Kidney glomerular epithelial cell (primary cell): Measurements from ENCODE around the gene HGD.
"Not testable (repeated sequence)": the region's sequence is repeated elsewhere in the genome, so short reads cannot be mapped to it uniquely, and the experiment has no call there.

Experiments
- DNase-seq: peaks from one replicate; lab custom pipeline; 2025; lab: John Stamatoyannopoulos, UW

HGD gene

DNA sequence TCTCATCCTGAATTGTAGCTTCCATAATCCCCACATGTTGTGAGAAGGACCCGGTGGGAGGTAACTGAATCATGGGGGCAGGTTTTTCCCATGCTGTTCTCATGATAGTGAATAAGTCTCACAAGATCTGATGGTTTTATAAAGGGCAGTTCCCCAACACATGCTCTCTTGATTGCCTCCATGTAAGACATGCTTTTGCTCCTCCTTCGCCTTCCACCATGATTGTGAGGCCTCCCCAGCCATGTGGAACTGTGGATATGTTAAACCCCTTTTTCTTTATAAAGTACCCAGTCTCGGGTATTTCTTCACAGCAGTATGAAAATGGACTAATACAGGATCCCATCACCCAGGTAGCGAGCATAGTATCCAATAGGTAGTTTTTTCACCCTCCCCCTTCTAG, 43.2 kb downstream of the HGD start:
- DNase-seq = not testable (repeated sequence)

DNA sequence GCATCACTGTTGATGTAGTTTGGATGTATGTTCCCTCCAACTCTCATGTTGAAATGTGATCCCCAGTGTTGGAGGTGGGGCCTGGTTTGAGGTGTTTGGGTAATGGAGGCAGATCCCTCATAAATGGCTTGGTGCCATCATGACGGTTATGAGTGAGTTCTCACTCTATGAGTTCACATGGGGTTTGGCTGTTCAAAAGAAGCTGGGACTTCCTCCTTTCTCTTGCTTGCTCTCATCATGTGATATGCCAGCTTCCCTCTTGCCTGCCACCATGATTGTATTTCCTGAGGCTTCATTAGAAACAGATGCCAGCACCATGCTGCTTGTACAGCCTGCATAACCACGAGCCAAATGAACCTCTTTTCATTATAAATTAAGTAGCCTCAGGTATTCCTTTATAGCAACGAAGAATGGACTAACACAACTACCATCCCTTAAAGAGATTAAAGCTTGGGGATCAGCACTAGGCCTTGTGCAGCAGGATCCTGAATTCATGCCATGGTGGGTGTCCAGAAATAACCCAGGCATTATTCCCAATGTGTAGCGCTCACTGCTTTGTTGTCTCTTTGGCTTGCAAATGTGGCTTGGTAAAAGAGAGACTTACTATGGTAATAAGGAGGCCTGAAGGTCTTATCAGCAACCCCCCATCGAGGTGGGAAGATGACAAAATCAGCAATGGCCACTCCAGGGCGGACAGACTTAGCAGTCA, 44.0 kb downstream of the HGD start:
- DNase-seq = no peak

DNA sequence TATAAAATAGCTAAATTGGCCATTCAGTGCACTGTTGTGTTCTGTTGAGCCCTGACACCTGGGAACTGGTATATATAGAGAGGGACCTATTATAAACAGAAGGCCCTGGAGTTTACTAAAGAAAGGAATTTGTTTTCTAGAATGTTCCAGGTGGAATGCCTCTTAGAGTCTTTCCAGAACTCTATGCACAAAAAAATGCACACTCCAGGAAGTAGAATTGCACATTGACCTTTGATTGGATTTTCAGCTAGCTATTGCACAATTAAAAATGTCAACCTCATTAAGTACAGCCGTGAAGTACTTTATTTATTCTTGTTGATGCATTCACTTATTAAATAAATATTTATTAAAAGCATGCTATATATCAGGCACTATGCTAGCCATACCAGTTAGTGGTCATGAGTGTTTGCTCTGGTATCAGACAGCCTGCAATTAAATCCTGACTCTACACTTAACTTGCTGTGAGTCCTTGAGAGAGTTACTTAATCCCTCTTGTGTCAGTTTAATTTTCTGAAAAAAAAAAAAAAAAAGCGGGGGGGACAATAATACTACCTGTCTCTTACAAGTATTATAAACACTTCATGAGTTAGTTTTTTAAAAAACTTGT, 45.1 kb downstream of the HGD start:
- DNase-seq = no peak

DNA sequence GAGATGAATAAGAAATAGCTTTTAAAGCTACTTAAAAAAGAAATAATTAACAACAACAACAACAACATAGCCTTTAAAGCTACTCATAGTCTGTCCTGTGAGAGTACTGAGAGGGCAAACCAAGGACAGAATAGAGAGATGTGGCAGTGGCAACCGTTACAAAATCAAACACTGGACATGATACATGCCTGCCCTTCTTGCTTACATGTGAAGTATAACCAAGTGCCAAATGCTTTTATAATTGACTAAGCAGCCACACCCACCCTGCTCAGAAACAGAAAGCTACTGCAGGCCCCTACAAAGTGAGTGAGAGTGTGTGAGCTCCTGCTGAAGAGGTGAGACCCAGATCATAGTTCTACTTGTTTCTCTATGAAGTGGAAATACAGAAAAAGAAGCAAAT, 47.5 kb downstream of the HGD start:
- no peak for DNase-seq

DNA sequence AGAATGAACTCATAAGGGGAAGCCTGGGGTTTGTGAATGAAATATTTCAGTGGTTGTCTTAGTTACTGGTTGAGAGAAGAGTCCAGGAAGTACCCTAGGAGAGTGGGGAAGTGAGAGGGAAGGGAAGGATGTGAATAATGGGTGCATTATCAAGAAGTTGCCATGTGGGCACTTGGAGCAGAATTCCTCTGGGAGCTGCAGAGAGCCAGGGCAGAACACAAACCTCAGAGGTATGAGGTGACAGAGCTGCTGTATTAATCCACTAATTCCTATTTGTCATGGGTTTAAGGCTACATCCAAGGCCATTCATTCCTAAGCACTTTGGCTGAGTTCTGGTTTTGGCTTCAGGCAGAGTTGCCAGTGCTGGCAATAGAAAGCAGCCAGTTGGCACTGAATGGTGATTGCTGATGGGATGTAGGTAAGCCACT, 56.9 kb downstream of the HGD start:
- DNase-seq = no peak

DNA sequence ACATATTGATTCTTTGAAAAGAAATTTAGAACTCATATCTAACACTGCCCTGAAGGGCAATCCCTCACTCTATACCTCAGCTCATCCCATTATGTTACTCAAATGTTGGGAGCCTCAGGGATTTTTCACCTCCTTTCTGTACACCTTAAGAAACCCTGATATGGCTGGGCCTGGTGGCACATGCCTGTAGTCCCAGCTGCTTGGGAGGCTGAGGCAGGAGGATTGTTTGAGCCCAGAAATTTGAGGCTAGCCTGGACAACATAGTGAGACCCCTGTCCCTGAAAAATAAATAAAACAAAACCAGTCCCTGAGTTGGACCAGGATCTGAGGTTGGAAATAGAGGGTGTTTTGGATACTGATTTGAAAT, 58.3 kb downstream of the HGD start:
- no peak for DNase-seq

DNA sequence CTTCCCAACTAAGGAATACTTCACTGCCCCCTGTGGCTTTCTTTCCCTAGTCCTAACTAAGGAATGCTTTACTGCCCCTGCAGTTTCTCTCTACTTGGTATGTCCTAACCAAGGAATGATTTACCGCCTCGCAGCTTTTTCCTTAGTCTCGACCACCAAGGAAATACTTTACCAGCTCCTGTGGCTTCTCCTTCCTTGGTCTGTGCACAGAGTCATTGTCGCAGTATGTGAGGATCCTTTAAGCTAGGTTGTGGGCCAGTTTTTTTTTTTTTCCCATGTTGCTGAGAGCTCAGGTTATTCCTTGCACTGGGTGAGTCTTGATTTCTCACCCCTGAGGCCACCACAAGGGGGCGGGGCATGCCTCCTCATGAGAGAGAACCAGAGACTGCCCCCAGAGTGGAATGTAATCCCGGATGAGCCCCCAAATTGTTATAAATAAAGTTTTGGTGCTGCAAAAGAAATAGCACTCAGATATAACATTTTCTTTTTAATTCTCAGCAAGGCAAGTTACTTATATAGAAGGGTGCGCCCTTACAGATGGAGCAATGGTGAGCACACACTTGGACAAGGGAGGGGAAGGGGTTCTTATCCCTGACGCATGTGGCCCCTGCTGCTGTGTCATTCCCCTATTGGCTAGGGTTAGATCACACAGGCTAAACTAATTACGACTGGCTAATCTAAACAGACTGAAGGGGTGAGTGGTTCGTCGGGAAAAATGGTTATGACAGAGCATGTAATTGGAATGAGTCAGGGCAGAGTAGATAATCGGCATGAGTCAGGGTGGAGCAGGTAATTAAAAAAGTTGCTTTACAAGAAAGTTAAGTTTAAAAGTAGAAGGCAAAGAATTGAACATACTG, 58.9 kb downstream of the HGD start:
- DNase-seq = no peak

DNA sequence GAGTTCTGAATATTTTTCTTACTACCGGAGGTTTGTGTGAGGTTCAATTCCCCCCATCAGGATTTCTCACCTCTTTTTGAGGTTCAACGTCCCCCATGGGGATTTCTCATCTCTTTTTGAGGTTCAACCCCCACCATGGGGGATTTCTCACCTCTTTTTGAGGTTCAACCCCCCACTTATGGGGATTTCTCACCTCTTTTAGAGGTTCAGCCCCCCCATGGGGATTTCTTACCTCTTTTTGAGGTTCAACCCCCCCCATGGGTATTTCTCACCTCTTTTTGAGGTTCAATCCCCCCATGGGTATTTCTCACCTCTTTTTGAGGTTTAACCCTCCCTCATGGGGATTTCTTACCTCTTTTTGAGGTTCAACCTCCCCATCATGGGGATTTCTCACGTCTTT, 59.6 kb downstream of the HGD start:
- no peak for DNase-seq

DNA sequence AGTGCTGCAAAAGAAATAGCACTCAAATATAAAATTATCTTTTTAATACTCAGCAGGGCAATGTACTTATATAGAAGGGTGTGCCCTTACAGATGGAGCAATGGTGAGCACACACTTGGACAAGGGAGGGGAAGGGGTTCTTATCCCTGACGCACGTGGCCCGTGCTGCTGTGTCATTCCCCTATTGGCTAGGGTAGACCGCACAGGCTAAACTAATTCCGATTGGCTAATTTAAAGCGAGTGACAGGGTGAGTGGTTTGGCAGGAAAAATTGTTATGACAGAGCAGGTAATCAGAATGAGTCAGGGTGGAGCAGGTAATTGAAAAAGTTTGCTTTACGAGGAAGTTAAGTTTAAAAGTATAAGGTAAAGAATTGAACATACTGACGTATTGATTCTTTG, 65.3 kb downstream of the HGD start:
- not testable (repeated sequence) for DNase-seq

DNA sequence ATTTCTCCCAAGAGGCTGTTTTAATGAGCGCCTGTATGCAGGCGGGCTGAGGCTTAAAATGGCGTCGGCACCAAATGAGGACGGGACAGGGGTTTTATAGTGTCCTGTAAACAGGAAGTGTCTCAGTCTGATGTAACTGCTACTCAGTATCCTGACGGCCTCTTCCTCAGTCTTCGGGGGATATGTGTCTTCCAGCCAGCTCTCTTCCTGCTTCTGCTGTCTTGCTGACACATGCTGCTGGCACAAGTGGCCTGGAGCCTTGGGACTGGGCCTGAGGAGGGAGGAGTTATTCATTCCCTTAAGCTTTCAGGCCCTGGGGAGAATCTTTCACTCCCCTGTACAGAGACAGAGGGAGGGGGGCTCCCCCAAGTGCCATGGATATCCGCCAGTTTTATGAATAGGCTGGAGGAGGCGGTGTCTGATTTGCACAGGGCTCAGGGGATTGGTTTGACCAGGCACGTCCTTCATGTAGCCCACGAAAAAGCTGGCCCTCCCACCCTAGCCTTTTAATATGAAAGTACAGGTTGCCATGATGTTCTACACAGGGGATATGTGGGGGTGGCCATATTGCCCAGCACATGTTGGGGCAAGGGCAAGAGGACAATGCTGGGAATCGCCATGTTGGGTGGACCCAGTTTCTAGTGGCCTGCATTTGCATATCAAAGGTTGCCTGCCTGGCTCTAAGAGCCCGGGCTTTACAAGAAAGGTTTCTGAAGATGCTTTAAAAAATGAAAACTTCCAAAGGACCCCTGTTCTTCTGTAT, 66.0 kb downstream of the HGD start:
- DNase-seq = no peak

DNA sequence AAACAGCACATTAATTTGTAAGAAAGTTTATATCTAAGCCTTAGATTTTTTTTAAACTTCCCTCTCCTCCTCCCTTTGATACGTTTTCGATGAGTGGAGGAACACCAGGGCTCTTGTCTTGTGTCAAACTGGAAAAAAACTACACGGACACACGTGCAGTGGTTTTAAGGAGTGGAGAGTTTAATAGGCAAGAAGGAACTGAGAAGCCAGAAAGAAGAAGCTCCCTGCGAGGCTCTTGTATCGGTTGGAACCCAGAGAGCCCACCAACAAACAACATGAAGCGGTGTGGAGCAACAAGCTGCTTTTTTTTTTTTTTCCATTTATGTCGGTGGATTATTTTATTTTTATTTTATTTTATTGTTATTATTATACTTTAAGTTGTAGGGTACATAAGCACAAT, 67.3 kb downstream of the HGD start:
- no peak for DNase-seq

DNA sequence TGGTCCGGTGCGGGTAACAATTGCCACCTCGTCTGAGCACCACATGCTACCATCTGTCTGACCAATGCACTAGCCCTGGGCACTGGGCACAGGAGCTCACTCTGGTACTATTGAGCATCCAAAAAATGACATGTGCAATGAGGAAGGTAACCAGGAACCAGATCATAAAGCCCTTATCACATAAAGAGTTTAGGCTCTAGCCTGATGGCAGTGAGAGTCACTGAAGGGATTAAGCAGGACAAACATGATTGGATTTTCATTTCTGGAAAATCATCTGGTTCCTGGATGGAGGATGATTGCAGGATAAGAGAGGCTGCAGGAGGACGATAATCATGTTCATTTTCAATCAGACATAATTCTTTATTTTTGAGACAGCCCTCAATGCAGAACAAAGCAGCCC, 73.5 kb downstream of the HGD start:
- no peak for DNase-seq

DNA sequence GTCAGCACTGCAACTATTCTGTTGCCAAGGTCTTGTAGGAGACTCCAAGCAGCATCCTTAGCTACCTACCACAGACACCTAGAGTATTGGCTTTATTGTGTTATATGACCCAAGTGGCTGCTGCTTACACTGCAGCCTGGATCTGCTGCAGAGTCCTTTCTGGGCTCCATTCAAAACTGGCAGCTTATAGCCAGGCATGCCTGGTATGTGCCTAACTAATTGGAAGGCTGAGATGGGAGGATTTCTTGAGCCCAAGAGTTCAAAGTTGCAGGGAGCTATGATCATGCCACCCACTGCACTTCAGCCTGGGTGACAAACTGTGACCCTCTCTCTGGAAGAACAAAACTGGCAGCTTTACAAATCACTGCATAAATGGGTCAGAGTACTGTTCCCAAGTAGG, 77.3 kb downstream of the HGD start:
- DNase-seq = no peak

DNA sequence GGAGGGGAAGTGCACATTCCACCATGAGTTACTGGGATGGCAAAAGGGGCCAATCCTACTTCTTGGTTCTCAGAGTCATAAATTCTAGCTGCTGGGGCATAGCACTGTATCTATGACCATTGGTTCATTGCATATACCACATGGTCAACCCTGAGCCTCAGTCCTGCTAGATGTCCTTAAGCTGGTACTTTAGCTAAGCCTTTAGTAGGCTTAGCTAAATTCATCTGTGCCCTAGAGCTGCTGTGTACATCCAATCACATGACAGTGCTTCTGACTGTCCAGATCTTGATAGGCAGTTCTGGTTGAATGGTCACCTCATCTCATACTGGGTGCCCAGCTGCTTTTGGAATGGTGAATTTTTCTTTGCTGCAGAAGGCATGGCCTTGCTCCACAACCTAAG, 77.7 kb downstream of the HGD start:
- no peak for DNase-seq

DNA sequence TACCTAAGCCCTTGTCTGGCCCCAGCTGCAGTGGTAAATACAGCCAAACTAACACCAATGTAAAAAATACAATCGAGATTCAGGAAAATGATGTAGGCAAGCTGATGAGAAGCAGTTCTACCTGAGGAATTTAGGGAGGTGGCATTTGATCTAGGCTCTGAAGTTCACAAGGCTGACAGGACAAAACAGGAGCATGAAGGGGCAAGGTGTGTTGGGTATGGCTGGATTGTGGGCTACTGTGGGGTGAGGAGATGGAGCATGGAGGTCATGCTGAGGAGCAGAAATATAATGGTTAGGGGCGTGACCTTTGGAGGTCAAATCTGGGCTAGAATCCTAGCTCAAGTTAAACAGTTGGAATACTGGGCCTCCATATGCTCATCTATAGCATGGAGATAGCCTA, 79.4 kb downstream of the HGD start:
- DNase-seq = no peak

DNA sequence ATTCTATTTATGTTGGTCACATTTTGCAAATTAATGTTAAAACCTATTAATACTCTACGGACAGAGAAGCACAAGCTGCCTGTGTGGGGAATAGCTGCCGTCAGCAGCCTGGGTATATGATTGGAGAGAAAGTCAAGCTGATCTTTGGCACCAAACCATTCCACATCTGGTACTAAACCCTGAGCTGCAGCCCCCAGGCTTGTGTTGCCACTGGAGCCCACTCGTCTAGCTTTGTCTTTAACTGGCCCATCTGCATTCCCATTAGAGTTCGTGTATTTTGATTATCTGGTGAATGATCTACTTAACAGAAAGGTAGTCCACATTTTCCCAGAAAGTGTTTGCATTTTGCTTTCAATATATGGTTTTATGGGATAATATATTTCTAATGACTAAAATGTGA, 80.5 kb downstream of the HGD start:
- DNase-seq = no peak

DNA sequence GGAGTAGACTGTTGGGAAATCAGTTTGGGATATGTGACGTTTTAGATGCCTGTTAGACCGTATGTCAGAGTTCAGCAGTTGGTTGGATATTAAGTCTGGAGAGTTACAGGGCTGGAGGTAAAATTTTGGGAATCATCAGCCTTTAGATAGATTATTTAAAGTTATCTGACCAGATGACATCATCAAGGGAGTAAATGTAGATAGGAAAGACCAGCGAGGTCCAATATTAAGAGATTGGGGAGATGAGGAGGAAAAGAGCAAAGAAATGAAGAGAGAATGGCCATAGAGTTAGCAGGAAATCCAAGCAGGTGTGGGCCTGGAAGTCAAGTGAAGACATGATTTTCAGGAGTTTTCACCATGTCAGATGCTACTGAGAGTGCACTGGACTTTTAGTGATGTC, 82.8 kb downstream of the HGD start:
- no peak for DNase-seq

DNA sequence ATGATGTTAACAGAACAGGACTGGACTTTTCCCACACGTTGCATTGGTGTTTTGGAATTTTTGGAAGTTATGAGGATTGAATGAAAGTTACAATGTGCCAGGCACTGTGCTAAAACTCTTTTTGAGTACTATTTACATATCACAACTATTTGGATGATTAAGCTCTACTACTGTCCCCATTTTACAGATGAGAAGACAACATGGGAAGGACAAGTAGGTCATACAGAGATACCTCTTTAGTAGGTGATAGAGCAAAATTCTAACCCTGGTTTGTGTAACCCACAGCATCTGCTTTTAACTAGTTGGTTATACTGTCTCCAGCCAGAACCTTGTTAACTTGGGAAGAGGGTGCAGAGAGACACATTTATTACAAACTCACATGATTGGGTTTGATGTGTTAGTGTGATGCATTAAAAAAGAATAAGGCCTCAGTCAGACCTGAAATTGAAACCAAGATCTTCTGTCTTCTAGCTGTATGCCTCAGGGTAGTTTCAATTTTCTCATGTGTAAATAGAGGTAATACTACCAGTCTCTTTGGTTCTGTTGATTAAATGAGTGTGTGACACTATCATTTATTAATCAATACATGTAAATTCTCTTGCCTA, 84.5 kb downstream of the HGD start:
- DNase-seq = no peak

DNA sequence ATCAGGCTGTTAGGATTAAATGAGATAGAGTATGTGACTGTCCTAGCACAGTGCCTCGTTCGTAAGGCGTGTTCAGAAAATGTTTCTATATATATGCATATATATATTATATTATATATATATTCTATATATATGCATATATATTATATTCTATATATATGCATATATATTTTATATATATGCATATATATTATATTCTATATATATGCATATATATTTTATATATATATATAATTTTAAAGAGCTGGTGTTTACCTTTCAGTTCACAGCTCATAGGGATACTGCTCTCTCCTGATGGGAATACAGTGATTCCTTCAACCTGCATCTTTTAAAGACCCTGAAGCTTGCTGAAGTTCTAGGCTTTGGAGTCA, 85.2 kb downstream of the HGD start:
- no peak for DNase-seq

DNA sequence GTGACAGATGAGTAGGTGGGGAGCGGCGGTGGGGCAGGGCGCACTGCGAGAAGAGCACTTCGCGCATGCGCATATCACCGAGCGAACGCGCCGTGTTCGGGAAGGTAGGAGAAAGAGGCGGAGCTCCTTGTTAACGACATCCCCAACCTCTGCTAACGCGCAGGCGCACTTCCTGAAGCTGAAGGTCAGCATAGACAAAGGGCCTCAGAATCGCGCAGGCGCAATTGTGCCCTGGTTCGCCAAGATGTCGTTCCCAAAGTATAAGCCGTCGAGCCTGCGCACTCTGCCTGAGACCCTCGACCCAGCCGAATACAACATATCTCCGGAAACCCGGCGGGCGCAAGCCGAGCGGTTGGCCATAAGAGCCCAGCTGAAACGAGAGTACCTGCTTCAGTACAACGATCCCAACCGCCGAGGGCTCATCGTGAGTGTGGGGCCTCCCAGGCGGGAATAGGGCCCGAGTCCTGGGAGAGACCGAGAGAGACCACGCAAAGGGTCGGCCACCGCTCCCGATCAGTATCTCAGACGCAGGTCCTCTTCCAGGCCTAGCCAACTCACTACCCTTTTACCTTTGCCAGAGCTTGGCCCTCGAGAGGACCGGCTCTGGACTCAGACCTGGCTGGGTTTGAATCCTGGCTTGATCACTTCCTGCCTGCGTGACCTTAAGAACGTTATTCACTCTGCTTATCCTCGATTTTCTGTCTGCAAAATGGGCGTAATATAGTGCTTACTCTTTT, 85.8 kb downstream of the HGD start, which contains the start of gene NDUFB4:
Gene NDUFB4 (plus strand): TSS at position 221 of the 737 bp plus-strand sequence. CDS start 24 bp downstream, at position 245.
- DNase-seq = peak; percentile 98

DNA sequence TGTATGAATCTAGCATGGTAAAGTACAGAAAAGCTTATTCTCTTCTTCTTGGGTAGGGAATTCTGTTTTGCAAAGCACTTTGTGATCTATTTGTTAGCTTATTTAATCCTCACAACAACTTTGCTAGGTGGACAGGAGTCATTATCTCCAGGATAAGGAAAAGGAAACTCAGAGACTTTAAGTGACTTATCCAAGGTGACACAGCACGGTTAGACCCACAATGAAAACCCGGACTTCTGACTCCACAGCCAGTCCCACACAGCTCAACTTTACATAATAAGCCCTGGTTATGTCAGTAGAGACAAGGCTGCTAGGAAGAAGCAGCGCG, 86.3 kb downstream of the HGD start:
- DNase-seq = no peak
